NK-92 (cell line): Measurements from ENCODE around the gene KAT2B.

Experiments used
- DNase-seq: peaks from one replicate; lab custom pipeline; 2025; ENCODE audit not compliant: unreplicated experiment; lab: John Stamatoyannopoulos, UW

Gene KAT2B

DNA sequence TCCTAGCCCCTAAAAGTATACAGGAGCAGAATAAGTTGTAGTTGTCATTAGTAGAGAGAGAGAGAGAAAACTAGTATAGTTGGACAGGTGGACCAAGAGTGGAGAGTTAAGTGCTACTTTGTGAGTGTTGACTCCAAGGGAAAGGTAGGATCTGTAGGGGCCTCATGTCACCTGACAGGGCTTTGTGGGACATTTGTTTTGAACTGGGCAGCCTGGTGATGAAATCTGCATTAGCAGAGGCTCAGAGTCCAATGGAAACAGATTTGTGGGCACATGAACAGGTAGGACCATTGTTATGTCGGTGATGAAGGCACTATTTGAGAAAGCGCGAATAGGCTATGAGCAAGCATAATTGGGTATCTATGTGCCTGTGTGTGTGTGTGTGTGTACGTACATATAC lies 102.3 kb downstream of the KAT2B start:
- no peak for DNase-seq

DNA sequence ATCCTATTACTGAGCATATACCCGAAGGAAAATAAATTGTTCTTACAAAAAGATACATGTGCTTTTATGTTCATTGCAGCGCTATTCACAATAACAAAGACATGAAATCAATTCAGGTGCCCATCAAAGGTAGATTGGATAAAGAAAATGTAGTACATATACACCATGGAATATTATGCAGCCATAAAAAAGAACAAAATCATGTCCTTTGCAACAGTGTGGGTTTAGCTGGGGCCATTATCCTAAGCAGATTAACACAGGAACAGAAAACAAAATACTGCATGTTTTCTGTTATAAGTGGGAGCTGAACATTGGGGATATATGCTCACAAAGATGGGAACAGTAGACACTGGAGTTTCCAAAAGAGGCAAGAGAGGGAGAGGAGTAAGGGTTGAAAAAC lies 103.3 kb downstream of the KAT2B start:
- DNase-seq, result no peak

DNA sequence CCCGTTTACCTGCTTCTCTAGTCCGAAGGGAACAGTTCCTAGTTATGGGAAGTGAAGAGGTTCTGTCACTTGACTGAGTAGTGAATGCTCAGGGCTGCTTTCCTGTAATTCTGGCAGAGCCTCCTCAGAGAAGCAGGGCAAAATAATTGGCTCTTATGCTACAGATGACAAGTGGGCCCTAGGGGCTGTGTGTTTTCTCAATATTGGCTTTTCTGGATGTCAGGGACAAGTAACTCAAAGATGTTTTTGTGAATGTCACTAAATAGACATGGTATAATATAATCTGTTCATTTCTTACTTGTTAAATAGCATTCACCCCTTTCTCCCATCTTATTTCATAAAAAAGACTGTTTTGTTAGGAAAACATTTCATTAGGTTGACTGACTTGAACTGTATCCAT lies 105.6 kb downstream of the KAT2B start:
- DNase-seq, result no peak

DNA sequence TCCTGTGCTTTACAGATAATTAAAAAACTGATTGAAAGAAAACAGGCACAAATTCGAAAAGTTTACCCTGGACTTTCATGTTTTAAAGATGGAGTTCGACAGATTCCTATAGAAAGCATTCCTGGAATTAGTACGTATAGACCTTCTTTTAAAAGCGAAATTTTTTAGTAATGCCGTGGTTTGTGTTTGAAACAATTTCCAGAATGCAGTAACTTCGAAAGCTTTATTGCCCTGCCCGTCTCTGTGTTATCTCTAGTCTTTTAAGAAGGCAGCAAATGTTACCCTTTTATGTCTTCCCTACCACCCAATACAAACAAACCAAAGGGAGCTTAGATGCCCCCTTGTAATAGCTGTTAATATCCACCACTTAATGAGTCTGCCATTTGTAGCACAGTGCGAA lies 106.1 kb downstream of the KAT2B start:
- no peak for DNase-seq

DNA sequence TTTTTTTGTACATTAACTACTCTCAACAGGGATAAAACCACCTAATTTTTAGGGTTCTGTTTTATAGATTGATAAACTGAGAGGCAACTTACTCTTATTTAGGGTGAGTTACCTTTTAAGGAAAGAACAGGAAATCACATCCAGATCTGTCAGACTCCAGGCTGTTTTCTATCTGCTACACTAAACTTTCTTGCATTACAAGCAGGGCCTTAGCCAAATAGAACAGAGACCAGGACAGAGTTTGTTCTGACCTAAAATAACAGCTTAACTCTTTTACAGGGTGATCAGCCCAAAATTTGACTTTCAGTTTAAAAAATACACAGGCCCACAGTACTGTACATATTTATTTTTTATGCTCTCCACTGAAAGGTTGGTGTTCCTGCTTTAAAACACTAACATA lies 107.1 kb downstream of the KAT2B start:
- DNase-seq, result no peak

DNA sequence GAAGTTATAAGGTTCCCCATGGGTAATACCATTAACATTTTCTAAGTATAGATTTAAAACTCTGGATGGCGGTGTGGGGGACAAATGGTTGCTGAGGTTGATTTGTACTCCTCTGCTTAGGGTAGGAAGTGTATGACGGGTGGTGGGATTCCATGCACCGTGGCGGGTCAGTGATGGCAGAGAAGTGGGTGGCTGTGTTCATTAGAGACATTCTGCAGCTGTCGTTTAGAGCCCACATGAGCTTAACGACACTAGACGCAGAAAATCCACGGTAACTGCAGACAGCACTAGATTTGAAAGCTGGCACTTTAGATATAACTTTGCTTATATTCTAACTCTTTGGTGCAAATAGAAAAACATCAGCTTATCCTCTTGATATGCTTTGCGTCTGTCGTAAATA lies 108.2 kb downstream of the KAT2B start:
- DNase-seq, result no peak

DNA sequence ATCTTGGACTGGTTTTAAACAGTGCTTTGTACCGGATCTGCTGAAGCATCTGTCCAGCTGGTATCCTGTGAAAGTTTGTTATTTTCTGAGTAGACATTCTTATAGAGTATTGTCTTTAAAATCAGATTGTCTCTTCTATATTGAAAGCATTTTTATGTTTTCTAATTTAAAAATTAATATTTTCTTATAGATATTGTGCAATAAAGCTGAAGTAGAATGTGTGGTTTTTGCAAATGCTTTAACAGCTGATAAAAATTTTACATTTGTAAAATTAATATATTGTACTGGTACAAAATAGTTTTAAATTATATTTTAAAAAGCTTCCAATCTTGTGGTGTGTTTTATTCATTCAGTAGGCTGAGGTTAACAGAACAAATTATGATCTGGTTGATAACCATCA lies 113.8 kb downstream of the KAT2B start:
- no peak for DNase-seq

DNA sequence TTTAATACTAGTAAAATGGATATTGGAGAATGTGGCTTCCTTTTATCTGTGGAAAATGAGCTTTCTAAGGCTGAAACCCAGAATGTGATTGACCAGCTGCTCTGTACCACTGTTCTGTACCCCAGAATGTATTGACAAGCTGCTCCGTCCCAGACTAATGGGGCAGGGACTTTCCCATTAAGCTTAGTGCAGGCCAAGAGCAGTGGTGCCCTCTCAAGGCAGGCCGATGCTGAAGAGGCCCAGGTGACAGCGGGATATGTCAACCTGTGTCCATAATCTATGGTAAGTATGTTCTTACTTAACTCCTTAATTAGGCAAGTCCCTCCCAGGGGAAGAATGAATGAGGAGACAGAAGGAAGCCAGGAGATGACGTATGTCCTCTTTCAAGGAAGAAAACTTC lies 114.7 kb downstream of the KAT2B start:
- no peak for DNase-seq

DNA sequence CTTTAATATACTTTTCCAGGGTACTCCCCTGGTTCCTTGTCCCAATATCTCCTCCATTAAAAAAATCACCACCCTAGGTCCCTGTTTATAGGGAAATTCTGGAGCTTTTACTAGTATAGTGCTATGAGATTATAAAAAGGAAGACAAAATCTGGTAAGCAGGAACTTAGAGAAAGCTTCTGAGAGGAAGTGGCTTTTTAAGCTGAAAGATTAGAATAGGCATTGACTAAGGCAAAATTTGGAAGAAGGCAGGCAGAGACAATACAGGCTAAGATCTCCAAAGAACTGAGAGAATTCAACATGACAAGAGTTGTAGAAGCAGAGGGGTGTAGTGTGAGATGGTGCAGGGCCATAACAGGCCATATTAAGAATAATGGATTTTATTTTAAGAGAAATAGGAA lies 120.0 kb downstream of the KAT2B start:
- DNase-seq, result no peak

DNA sequence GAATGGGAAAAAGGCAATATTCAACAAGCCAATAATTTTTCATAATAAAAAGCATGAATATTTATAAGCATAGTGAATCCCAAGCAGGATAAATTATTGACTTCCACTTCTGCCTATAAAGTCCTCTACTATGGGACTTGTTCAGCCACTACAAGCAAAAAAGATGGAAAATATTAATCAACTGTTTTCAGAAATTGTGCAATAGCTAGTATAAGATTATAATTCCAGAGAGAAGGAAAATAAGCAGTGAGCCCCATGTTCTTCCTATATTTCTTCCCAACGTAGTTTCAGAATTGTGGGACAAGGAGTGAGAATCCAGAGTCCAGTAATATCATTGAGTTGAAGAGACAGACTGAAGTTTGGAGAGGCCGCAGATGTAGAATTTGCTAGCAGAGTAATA lies 121.5 kb downstream of the KAT2B start:
- no peak for DNase-seq

DNA sequence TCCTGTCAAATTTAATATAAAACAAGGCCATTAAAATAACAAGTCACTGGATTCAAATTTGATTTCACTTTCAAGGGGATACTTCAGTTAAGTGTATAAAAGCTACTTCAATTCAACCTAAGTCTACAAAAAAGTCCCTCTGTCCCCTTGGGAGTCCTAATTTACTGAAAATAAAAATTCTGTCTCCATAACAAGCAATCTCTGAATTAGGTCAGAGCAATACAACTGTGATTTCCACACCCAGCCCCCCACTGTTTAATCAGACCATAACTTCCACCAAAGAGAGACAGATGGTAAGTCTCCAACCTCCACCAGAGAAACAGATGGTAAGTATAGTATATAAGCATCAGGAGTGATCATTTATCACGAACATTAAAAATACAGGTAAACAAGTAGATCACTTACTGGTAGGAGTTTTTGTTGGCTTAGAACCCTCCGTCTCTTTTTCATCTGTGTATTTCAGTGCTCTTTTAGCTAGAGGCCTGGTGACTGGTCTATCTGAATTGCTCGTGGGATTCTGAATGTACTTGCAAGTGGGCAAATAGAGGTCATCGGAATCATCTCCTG lies 133.7 kb downstream of the KAT2B start:
- DNase-seq, result no peak

DNA sequence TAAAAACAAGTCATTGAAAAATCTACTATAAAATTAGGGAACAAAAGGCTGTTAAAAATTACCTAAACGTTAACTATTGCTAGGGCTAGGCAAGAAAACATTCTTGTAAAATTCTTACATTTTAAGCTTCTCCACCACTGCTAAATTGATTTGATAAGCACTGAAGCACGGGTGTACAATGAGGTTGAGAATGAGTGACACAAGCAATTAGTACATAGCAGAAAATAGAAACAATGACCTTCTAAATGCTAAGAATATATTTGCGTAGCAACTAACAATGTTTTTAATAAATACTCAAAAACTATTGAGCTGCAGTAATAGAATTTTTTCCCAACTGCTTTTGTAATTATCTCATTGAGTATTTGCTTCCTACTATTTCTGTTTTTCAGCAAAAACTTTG lies 141.0 kb downstream of the KAT2B start:
- DNase-seq, result no peak

DNA sequence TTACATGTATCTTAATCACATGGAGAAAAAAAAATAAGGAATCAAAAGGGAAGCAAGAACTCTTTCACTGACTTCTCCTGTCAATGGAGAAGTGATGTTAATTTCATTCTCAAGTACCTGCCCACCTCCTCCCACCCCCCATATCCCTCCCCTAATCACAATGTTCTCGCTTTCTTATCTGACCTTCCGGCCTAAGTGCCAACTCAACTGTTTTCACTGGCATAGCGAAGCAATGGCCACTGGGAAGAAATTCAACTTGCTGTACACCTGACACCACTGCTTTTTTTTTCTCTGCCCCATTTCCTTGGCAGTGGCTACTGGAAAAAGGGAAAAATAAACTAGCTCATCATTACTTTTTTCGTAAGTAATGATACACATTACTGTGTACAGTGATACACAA lies 142.0 kb downstream of the KAT2B start:
- no peak for DNase-seq

DNA sequence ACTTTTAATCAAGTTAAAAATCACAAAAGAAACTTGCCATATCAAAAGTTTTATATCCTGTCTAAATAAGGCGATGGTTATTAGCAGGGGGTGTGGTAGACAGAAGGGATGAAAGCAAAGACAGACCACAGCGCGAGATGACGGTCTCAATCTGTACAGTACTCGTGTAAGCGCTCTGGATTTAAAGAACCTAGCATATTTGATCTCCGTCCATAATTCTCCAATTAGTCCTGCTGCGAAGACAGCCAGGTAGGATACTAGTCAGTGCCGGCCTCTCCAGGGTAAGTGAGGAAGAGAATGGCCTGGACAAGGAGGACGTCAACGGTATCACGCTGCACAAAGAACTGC lies 145.1 kb downstream of the KAT2B start:
- DNase-seq, result no peak

DNA sequence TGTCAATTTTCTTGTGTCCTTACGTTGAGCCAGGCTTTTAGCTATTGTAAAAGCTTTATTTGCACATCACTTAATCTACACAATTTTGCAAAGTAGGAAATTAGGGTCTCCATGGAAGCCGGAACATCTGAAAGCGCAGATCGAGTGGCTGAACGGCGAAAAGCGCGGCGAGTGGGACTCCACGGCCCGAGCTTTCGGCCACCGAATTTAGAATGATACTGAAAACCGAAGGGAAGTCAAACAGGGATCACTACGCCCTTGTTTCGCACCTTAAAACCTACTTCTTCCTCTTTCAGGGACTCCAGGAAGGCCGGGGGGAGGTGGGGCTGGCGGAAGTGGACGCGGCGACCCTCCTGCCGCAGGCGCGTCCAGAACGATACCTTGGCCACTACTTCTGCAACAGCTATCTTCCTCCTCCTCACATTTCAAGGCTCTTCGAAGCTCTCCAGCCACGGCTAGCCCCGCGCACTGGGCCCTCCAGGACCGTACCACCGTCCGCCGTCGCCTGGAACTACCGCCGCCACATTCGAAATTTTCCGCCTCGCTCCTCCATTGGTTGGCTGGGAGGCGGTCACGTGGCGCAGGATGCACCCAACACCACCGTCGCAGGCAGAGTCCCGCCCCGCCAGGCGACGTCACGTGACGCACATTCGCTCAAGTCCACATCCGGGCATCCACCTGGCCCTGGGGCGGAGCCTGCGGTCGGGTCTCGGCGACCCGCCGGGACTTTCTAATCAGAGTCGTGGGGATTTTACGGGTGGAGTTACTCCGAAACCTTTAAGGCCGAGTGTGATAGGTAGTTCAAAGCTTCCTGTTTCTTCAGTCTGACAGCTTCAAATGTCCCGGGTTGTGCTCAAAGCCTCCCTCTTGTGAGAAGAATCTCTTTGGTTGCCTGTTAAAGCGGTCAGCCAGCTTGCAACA lies 145.7 kb downstream of the KAT2B start, which contains the start of gene SGO1:
SGO1 (minus strand) TSS at position 528 of the 921 bp plus-strand sequence. CDS start 2,179 bp downstream, outside the sequence.
- DNase-seq, result peak; percentile 94

DNA sequence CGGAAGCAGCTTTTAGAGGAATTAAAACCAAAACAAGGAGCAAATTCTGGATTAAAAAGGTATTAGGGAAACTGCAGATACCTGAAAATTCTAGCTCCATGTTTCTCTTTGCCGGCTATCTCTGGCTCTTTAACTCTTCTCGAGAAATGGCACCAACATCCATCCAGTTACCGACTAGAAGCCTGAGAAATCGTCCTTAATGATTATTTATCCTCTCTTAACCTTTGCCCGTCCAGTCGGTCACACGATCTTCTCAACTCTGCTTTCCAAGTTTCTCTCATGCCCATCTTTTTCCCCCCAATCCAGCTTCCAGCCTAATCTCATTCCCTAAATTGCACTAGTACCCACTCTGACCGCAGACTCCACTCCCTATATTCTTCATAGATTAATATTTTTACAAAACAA lies 146.4 kb downstream of the KAT2B start:
- DNase-seq, result no peak

DNA sequence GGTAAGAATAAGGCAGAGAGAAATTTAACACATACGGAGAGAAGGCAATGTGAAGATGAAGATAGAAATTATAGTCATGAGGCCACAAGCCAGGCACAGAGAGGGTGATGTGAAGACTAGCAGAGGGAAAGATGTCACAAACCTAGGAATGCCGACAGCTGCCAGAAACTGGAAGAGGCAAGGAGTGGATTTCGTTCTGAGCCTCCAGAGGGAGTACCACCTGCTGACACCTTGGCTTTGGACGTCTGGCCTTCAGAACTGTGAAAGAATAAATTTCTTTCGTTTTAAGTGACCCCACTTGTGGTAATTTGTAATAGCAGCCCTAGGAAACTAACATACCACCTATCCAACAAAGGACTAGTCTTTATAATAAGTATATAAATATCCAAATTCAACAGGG lies 150.7 kb downstream of the KAT2B start:
- DNase-seq, result no peak

DNA sequence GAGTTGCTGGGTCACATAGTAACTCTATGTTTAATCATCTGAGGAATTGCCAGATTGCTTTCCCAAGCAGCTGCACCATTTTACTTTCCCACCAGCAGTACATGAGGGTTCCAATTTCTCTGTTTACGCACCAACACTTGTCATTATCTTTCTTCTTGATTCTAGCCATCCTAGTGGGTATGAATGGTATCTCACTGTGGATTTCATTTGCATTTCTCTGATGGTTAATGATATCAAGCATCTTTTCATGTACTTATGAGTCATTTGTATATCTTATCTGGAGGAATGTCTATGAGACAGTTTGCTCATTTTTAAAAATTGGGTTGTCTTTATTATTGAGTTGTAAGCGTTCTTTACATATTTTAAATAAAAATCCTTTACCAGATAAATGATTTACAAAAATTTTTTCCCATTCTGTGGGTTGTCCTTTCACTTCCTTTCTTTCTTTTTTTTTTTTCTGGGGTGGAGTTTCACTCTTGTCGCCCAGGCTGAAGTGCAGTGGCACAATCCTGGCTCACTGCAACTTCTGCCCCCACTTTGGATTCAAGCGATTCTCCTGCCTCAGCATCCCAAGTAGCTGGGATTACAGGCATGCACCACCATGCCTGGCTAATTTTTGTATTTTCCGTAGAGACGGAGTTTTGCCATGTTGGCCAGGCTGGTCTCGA lies 154.7 kb downstream of the KAT2B start:
- DNase-seq, result no peak

DNA sequence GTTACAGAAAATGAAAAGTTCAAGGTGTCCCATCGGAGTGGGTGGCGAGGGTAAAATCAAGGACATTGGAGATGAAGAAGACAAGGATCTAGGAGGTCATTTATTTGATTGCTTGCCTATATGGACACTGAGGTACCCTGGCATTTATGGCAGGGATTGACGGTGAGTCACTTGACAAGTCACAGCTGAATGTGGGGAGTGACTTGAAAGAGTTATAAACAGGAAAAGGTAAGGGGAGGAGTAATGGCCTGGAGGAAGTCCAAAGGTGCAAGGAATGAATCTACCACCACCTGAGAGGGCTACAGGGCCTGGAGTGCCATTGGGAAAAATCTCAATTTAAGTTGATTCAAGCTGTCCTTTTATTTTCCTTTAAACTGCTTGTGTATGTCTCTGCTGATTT lies 157.5 kb downstream of the KAT2B start:
- DNase-seq, result no peak

DNA sequence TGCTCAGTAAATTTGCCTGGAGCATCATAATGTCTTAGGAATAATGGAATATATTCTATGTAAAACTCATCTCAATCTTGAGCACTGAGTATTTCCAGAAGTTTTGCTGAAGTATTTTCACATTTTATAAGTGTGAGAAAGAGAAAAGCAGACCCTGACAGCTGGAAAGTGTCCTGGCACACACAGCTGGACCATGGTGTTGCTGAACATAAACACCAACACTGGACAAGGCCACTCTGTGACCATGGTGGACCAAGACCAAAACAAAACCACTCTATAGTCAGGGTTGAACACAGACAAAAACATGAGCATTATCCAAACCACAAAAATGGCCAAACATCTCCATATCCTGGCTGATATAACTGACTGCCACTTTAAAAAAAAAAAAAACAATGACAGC lies 160.9 kb downstream of the KAT2B start:
- no peak for DNase-seq
